ENCODE data around the gene PGC.

GRCh38 chr6:41687501-41688175, 59.6 kb downstream of the PGC start:
- TF ChIP-seq, protein P1, sequence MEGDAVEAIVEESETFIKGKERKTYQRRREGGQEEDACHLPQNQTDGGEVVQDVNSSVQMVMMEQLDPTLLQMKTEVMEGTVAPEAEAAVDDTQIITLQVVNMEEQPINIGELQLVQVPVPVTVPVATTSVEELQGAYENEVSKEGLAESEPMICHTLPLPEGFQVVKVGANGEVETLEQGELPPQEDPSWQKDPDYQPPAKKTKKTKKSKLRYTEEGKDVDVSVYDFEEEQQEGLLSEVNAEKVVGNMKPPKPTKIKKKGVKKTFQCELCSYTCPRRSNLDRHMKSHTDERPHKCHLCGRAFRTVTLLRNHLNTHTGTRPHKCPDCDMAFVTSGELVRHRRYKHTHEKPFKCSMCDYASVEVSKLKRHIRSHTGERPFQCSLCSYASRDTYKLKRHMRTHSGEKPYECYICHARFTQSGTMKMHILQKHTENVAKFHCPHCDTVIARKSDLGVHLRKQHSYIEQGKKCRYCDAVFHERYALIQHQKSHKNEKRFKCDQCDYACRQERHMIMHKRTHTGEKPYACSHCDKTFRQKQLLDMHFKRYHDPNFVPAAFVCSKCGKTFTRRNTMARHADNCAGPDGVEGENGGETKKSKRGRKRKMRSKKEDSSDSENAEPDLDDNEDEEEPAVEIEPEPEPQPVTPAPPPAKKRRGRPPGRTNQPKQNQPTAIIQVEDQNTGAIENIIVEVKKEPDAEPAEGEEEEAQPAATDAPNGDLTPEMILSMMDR (IDR thresholded peaks at IDR 0.05 in 8 of 11, conservative IDR thresholded peaks at IDR 0.05 in 3 of 11): no peak
- no peak for TF ChIP-seq POLR2A (IDR thresholded peaks at IDR 0.05)
- TF ChIP-seq POLR2AphosphoS5 (IDR thresholded peaks at IDR 0.05): peak in 1 of 3 donors; percentile 60
